HepG2 (cell line): ENCODE measurements around the gene R3HDM4. TPM values are rescaled to one million over a fixed set of nuclear protein-coding genes. Genes with fewer than 3 reads are reported as not detected.

Experiments used
- AHR ChIP-seq: IDR thresholded peaks from 2 replicates; pipeline ENCODE4 v1.6.1; 2018; ENCODE audit warnings: missing genetic modification reagents, missing compliant biosample characterization
- ATRX ChIP-seq: sonication (generic); formaldehyde crosslinking; IDR thresholded peaks from 2 replicates; pipeline ENCODE4 v1.4.0; 2020; ENCODE audit warnings: missing genetic modification reagents, borderline replicate concordance
- GATAD2A ChIP-seq: IDR thresholded peaks from 2 replicates; pipeline ENCODE4 v1.6.1; 2016
- KDM3A ChIP-seq: IDR thresholded peaks from 2 replicates; pipeline ENCODE4 v1.6.1; 2018; ENCODE audit warnings: low read depth, missing compliant biosample characterization
- RNF2 ChIP-seq: fragments of 450-650 bp; conservative IDR thresholded peaks from 2 replicates; pipeline ENCODE4 v1.6.1; 2016; ENCODE audit warnings: low read depth
- SOX13 ChIP-seq, 3 experiments: fragments of 450-650 bp in 1 of 3; sonication (generic) in 1 of 3; formaldehyde crosslinking in 1 of 3; IDR thresholded peaks in 2 of 3; conservative IDR thresholded peaks in 1 of 3; 2 replicates each; pipeline versions ENCODE4 v1.5.0 to v1.6.1; 2016 to 2020; ENCODE audit warnings: antibody characterized with exemption in 1 of 3, mild to moderate bottlenecking in 1 of 3, missing compliant biosample characterization in 1 of 3, missing genetic modification reagents in 1 of 3, moderate library complexity in 1 of 3
- SP4 ChIP-seq: sonication (generic); formaldehyde crosslinking; IDR thresholded peaks from 2 replicates; pipeline ENCODE4 v1.8.1; 2023; ENCODE audit warnings: mild to moderate bottlenecking, missing genetic modification reagents
- XRCC5 ChIP-seq: fragments of 200-400 bp; formaldehyde crosslinking; optimal IDR thresholded peaks from 2 replicates; pipeline ENCODE3; 2017; ENCODE audit warnings: mild to moderate bottlenecking, low read length
- ZBTB7B ChIP-seq: sonication (generic); formaldehyde crosslinking; IDR thresholded peaks from 2 replicates; pipeline ENCODE4 v1.4.0; 2020; ENCODE audit warnings: missing genetic modification reagents
- ZNF230 ChIP-seq: sonication (generic); formaldehyde crosslinking; IDR thresholded peaks from 2 replicates; pipeline ENCODE4 v1.4.0; 2020; ENCODE audit warnings: mild to moderate bottlenecking, missing genetic modification reagents
- ZNF605 ChIP-seq: sonication (generic); formaldehyde crosslinking; IDR thresholded peaks from 2 replicates; pipeline ENCODE4 v1.8.0; 2022; ENCODE audit warnings: mild to moderate bottlenecking, missing genetic modification reagents
- ZNF781 ChIP-seq: sonication (generic); formaldehyde crosslinking; IDR thresholded peaks from 2 replicates; pipeline ENCODE4 v1.5.1; 2020; ENCODE audit warnings: borderline replicate concordance, mild to moderate bottlenecking, missing genetic modification reagents; ENCODE audit errors: not compliant biosample characterization
- polyA plus RNA-seq, 8 experiments: library from polyadenylated mRNA; depleted of rRNA in 3 of 8; stranded (reverse) in 7 of 8; unstranded in 1 of 8; fragments of >200 nt; fragmentation: Illumina TruSeq in 4 of 8; extraction: Trizol in 4 of 8; gene quantifications; 2 replicates each; pipeline versions ENCODE4 v1.2.1 to v1.2.3, GENCODE V29; 2011 to 2016; ENCODE audit warnings: low read depth in 4 of 8, missing spikeins in 1 of 8, mixed read lengths in 1 of 8; ENCODE audit not compliant: insufficient read depth in 1 of 8
- total RNA-seq, 5 experiments: library from RNA; depleted of rRNA; stranded (reverse); fragments of >200 nt; fragmentation: Illumina TruSeq; extraction: Trizol; gene quantifications; 2 replicates each; pipeline ENCODE4 v1.2.3, GENCODE V29; 2016; ENCODE audit warnings: low read depth in 1 of 5
- TF ChIP-seq, protein P1 (sequence below): conservative IDR thresholded peaks from 2 replicates; pipeline ENCODE4 v1.6.1; 2018; ENCODE audit warnings: missing genetic modification reagents
- TF ChIP-seq, protein P2 (sequence below): sonication (generic); formaldehyde crosslinking; IDR thresholded peaks from 2 replicates; pipeline ENCODE4 v1.4.0; 2020; ENCODE audit warnings: mild to moderate bottlenecking, missing genetic modification reagents
- TF ChIP-seq, protein P3 (sequence below): sonication (generic); formaldehyde crosslinking; IDR thresholded peaks from 2 replicates; pipeline ENCODE4 v1.9.0; 2021; ENCODE audit warnings: missing genetic modification reagents, mild to moderate bottlenecking, borderline replicate concordance
- TF ChIP-seq, protein P4 (sequence below): sonication (generic); formaldehyde crosslinking; conservative IDR thresholded peaks from 2 replicates; pipeline ENCODE4 v1.4.0; 2020; ENCODE audit warnings: missing genetic modification reagents
- TF ChIP-seq, protein P5 (sequence below): sonication (generic); formaldehyde crosslinking; IDR thresholded peaks from 2 replicates; pipeline ENCODE4 v1.4.0; 2020; ENCODE audit warnings: missing genetic modification reagents, borderline replicate concordance

Gene R3HDM4
- total and polyA plus RNA-seq, 2 of the 13 experiments (the other 11 are each of a cell fraction or from before 2014, with no cell fraction given) = 26.2 to 26.9 TPM

DNA sequence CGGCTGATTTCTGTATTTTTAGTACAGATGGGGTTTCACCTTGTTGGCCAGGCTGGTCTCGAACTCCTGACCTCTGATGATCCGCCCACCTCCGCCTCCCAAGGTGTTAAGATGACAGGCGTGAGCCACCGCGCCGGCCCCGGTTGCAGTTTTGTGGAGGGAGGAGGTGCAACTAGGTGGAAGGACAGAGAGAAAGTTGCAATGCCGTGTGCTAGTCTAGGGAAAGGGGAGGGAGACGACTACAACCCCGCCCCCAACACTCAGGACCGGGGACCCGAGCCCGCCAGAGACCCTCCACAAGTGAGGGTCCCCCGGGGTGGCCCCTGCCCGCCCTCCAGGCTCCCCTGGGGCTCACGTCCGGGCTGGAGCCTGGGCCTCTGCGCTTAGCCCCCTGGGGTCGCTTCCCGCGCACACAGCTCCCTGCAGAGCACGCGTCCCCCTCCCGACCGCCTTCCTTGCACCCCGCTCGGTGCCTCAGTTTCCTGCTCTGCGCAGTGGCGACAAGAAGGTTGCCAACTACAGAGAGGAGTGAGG lies 11.6 kb upstream of the R3HDM4 start (continued):
- TF ChIP-seq KDM3A (CRISPR knock-in tag) (0 out of 2 replicates have a peak, but pooled peaks have one; percentile 34), GATAD2A (CRISPR knock-in tag) (0 out of 2 replicates have a peak, but pooled peaks have one; percentile 9), ZBTB7B (CRISPR knock-in tag) (no peak), ZNF230 (CRISPR knock-in tag) (no peak), AHR (no peak), SP4 (CRISPR knock-in tag) (peak; percentile 49), ZNF781 (CRISPR knock-in tag) (no peak), SOX13 (IDR thresholded peaks at IDR 0.05) (no peak), SOX13 (CRISPR knock-in tag; conservative IDR thresholded peaks at IDR 0.05 in 1 of 2, IDR thresholded peaks at IDR 0.05 in 1 of 2) (no peak), ATRX (CRISPR knock-in tag) (no peak), XRCC5 (no peak), RNF2 (no peak), ZNF605 (CRISPR knock-in tag) (no peak)
- TF ChIP-seq, protein P1, sequence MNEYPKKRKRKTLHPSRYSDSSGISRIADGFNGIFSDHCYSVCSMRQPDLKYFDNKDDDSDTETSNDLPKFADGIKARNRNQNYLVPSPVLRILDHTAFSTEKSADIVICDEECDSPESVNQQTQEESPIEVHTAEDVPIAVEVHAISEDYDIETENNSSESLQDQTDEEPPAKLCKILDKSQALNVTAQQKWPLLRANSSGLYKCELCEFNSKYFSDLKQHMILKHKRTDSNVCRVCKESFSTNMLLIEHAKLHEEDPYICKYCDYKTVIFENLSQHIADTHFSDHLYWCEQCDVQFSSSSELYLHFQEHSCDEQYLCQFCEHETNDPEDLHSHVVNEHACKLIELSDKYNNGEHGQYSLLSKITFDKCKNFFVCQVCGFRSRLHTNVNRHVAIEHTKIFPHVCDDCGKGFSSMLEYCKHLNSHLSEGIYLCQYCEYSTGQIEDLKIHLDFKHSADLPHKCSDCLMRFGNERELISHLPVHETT = no peak
- TF ChIP-seq, protein P2, sequence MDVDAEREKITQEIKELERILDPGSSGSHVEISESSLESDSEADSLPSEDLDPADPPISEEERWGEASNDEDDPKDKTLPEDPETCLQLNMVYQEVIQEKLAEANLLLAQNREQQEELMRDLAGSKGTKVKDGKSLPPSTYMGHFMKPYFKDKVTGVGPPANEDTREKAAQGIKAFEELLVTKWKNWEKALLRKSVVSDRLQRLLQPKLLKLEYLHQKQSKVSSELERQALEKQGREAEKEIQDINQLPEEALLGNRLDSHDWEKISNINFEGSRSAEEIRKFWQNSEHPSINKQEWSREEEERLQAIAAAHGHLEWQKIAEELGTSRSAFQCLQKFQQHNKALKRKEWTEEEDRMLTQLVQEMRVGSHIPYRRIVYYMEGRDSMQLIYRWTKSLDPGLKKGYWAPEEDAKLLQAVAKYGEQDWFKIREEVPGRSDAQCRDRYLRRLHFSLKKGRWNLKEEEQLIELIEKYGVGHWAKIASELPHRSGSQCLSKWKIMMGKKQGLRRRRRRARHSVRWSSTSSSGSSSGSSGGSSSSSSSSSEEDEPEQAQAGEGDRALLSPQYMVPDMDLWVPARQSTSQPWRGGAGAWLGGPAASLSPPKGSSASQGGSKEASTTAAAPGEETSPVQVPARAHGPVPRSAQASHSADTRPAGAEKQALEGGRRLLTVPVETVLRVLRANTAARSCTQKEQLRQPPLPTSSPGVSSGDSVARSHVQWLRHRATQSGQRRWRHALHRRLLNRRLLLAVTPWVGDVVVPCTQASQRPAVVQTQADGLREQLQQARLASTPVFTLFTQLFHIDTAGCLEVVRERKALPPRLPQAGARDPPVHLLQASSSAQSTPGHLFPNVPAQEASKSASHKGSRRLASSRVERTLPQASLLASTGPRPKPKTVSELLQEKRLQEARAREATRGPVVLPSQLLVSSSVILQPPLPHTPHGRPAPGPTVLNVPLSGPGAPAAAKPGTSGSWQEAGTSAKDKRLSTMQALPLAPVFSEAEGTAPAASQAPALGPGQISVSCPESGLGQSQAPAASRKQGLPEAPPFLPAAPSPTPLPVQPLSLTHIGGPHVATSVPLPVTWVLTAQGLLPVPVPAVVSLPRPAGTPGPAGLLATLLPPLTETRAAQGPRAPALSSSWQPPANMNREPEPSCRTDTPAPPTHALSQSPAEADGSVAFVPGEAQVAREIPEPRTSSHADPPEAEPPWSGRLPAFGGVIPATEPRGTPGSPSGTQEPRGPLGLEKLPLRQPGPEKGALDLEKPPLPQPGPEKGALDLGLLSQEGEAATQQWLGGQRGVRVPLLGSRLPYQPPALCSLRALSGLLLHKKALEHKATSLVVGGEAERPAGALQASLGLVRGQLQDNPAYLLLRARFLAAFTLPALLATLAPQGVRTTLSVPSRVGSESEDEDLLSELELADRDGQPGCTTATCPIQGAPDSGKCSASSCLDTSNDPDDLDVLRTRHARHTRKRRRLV (CRISPR knock-in tag) = 0 out of 2 replicates have a peak, but pooled peaks have one; percentile 68
- TF ChIP-seq, protein P3, sequence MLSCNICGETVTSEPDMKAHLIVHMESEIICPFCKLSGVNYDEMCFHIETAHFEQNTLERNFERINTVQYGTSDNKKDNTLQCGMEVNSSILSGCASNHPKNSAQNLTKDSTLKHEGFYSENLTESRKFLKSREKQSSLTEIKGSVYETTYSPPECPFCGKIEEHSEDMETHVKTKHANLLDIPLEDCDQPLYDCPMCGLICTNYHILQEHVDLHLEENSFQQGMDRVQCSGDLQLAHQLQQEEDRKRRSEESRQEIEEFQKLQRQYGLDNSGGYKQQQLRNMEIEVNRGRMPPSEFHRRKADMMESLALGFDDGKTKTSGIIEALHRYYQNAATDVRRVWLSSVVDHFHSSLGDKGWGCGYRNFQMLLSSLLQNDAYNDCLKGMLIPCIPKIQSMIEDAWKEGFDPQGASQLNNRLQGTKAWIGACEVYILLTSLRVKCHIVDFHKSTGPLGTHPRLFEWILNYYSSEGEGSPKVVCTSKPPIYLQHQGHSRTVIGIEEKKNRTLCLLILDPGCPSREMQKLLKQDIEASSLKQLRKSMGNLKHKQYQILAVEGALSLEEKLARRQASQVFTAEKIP = no peak
- TF ChIP-seq, protein P4, sequence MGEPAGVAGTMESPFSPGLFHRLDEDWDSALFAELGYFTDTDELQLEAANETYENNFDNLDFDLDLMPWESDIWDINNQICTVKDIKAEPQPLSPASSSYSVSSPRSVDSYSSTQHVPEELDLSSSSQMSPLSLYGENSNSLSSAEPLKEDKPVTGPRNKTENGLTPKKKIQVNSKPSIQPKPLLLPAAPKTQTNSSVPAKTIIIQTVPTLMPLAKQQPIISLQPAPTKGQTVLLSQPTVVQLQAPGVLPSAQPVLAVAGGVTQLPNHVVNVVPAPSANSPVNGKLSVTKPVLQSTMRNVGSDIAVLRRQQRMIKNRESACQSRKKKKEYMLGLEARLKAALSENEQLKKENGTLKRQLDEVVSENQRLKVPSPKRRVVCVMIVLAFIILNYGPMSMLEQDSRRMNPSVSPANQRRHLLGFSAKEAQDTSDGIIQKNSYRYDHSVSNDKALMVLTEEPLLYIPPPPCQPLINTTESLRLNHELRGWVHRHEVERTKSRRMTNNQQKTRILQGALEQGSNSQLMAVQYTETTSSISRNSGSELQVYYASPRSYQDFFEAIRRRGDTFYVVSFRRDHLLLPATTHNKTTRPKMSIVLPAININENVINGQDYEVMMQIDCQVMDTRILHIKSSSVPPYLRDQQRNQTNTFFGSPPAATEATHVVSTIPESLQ (CRISPR knock-in tag) = no peak
- TF ChIP-seq, protein P5, sequence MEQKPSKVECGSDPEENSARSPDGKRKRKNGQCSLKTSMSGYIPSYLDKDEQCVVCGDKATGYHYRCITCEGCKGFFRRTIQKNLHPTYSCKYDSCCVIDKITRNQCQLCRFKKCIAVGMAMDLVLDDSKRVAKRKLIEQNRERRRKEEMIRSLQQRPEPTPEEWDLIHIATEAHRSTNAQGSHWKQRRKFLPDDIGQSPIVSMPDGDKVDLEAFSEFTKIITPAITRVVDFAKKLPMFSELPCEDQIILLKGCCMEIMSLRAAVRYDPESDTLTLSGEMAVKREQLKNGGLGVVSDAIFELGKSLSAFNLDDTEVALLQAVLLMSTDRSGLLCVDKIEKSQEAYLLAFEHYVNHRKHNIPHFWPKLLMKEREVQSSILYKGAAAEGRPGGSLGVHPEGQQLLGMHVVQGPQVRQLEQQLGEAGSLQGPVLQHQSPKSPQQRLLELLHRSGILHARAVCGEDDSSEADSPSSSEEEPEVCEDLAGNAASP = 0 out of 2 replicates have a peak, but pooled peaks have one; percentile 15
